Sigmoid colon (tissue), 4 donors: ENCODE data around the gene MAPK8IP2.

ENCODE experiments used
- CTCF ChIP-seq, 4 experiments: fragments of 450-650 bp in 3 of 4; fragments of 200-600 bp in 1 of 4; IDR thresholded peaks; one replicate each; pipeline ENCODE4 v1.5.1; 2016 to 2019; ENCODE audit warnings: antibody characterized with exemption in 4 of 4, mild to moderate bottlenecking in 3 of 4, moderate library complexity in 2 of 4
- POLR2A ChIP-seq, 2 donors: fragments of 450-650 bp; IDR thresholded peaks; one replicate each; pipeline ENCODE4 v1.6.1; 2016; ENCODE audit warnings: antibody characterized with exemption in 2 of 2, mild to moderate bottlenecking in 2 of 2, moderate library complexity in 2 of 2
- POLR2AphosphoS5 ChIP-seq, 4 donors: sonication (generic); formaldehyde crosslinking; IDR thresholded peaks; one replicate each; pipeline ENCODE4 v1.6.1; 2017; ENCODE audit warnings: antibody characterized with exemption in 4 of 4

GRCh38 chr22:50603511-50604255 is 3.1 kb downstream of the MAPK8IP2 start:
- TF ChIP-seq CTCF (IDR thresholded peaks at IDR 0.05) (no peak), POLR2A (IDR thresholded peaks at IDR 0.05) (no peak), POLR2AphosphoS5 (IDR thresholded peaks at IDR 0.05) (no peak)
